Measurements from ENCODE around the gene ENTPD8. TPM values are rescaled to one million over a fixed set of nuclear protein-coding genes. Genes with fewer than 3 reads are reported as not detected.

ENTPD8 gene
- total and polyA plus RNA-seq, 10 of the 15 experiments (the other 5 are each of a cell fraction or from before 2014, with no cell fraction given), result not detected

DNA sequence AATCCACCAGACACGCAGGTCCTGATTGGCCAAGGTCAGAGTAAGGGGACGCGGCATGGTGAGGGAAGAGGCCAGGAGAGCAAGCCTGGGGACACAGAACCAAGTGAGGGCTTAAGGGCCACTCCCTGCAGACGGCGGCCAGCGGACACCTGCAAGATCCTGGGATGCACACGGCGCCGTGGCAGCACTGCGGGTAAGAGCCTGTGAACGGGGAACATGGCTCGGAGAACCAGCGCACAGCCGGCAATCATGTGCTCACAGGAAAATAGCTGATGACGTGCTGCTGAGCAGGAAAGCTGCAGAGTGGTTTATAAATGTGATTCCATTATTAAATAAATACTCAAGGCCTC lies 45.0 kb upstream of the ENTPD8 start:
- intact Hi-C loops (cut with micrococcal nuclease; ENCODE audit: unreplicated experiment) (no loop called here), in situ Hi-C loops (cut with MboI) (no loop called here)
- Histone ChIP-seq H3K4me2 (ENCODE audit: control insufficient read depth, insufficient read depth) (no peak overlapping the region), H3K9me3 (replicated peaks; ENCODE audit: control insufficient read depth, insufficient read depth, low read length) (no peaks in the 10 kb centered on the region), H3K9ac (ENCODE audit: control insufficient read depth, insufficient read depth, low read length) (no peak overlapping the region), H3K4me1 (ENCODE audit: control insufficient read depth, insufficient read depth, low read length) (no peaks in the 10 kb centered on the region), H4K20me1 (ENCODE audit: control insufficient read depth, insufficient read depth) (no peaks in the 10 kb centered on the region), H3K27me3 (replicated peaks in 1 of 2; ENCODE audit: control insufficient read depth in 2 of 2, insufficient read depth in 2 of 2, low read length in 1 of 2) (no peaks in the 10 kb centered on the region), H3K27ac (ENCODE audit: control insufficient read depth, insufficient read depth) (no peak overlapping the region), H3K79me2 (ENCODE audit: control insufficient read depth, insufficient read depth, low read length) (no peaks in the 10 kb centered on the region), H3K36me3 (ENCODE audit: control insufficient read depth in 2 of 2, insufficient read depth in 2 of 2, low read length in 1 of 2) (no peaks in the 10 kb centered on the region), H3K4me3 (no peak overlapping the region), H2AFZ (ENCODE audit: control insufficient read depth, low read depth, low read length) (no peak overlapping the region)
- TF ChIP-seq CBX5 (IDR thresholded peaks at IDR 0.05; ENCODE audit: low read depth), result no peak
- ChIA-PET SMC1A (ENCODE audit: uncharacterized antibody, unreplicated experiment) (no interaction called here), CTCF (no interaction called here), POLR2A (no interaction called here), RAD21 (ENCODE audit: unreplicated experiment) (no interaction called here)
- WGBS (ENCODE audit: insufficient coverage, insufficient replicate concordance, low lambda C conversion rate, missing lambda C conversion rate), result 60% methylated on average over 15 of the region's 15 CpGs
- no peak for FAIRE-seq
- no peak for ATAC-seq
- DNase-seq (ENCODE audit: low read depth, low spot score), result no peak
- no TSS peak for BruUV-seq (replicated peaks)

GRCh38 chr9:137485343-137486140 lies 44.4 kb upstream of the ENTPD8 start:
- ChIA-PET SMC1A (ENCODE audit: uncharacterized antibody, unreplicated experiment) (no interaction called here), POLR2A (no interaction called here), CTCF (no interaction called here), RAD21 (ENCODE audit: unreplicated experiment) (no interaction called here)
- Histone ChIP-seq H3K27ac (ENCODE audit: control insufficient read depth, insufficient read depth) (no peak overlapping the region), H3K27me3 (replicated peaks in 1 of 2; ENCODE audit: control insufficient read depth in 2 of 2, insufficient read depth in 2 of 2, low read length in 1 of 2) (no peaks in the 10 kb centered on the region), H3K9me3 (replicated peaks; ENCODE audit: control insufficient read depth, insufficient read depth, low read length) (no peaks in the 10 kb centered on the region), H4K20me1 (ENCODE audit: control insufficient read depth, insufficient read depth) (no peaks in the 10 kb centered on the region), H2AFZ (ENCODE audit: control insufficient read depth, low read depth, low read length) (no peak overlapping the region), H3K36me3 (ENCODE audit: control insufficient read depth in 2 of 2, insufficient read depth in 2 of 2, low read length in 1 of 2) (no peaks in the 10 kb centered on the region), H3K9ac (ENCODE audit: control insufficient read depth, insufficient read depth, low read length) (no peak overlapping the region), H3K79me2 (ENCODE audit: control insufficient read depth, insufficient read depth, low read length) (no peaks in the 10 kb centered on the region), H3K4me2 (ENCODE audit: control insufficient read depth, insufficient read depth) (no peak overlapping the region), H3K4me3 (no peak overlapping the region), H3K4me1 (ENCODE audit: control insufficient read depth, insufficient read depth, low read length) (no peaks in the 10 kb centered on the region)
- no peak for DNase-seq (ENCODE audit: low read depth, low spot score)
- WGBS (ENCODE audit: insufficient coverage, insufficient replicate concordance, low lambda C conversion rate, missing lambda C conversion rate), result 40% methylated on average over 26 of the region's 26 CpGs
- intact Hi-C loops (cut with micrococcal nuclease; ENCODE audit: unreplicated experiment) (no loop called here), in situ Hi-C loops (cut with MboI) (no loop called here)
- TF ChIP-seq HDAC6 (IDR thresholded peaks at IDR 0.05; ENCODE audit: unreplicated experiment), result no peak
- FAIRE-seq, result no peak
- no peak for ATAC-seq
- no TSS peak for BruUV-seq (replicated peaks)
